ENCODE measurements around the gene NFKBIB.
"Not testable (repeated sequence)": the region's sequence is repeated elsewhere in the genome, so short reads cannot be mapped to it uniquely, and the experiment has no call there.

DNA sequence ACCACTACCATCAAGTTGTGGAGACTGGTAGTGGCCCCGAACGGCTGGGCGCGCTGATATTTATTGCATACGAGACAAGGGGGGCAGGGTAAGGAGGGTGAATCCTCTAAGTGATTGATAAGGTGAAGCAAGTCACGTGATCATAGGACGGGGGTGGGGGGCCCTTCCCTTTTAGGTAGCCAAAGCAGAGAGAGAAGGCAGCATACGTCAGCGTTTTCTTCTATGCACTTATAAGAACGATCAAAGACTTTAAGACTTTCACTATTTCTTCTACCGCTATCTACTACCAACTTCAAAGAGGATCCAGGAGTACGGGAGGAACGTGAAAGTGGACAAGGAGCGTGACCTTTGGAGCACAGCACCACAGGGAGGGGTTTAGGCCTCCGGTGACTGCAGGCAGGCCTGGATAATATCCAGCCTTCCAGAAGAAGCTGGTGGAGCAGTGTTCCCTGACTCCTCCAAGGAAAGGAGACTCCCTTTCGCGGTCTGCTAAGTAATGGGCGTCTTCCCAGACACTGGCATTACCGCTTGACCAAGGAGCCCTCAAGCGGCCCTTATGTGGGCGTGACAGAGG is 40.1 kb upstream of the NFKBIB start:
- TF ChIP-seq, protein P1, sequence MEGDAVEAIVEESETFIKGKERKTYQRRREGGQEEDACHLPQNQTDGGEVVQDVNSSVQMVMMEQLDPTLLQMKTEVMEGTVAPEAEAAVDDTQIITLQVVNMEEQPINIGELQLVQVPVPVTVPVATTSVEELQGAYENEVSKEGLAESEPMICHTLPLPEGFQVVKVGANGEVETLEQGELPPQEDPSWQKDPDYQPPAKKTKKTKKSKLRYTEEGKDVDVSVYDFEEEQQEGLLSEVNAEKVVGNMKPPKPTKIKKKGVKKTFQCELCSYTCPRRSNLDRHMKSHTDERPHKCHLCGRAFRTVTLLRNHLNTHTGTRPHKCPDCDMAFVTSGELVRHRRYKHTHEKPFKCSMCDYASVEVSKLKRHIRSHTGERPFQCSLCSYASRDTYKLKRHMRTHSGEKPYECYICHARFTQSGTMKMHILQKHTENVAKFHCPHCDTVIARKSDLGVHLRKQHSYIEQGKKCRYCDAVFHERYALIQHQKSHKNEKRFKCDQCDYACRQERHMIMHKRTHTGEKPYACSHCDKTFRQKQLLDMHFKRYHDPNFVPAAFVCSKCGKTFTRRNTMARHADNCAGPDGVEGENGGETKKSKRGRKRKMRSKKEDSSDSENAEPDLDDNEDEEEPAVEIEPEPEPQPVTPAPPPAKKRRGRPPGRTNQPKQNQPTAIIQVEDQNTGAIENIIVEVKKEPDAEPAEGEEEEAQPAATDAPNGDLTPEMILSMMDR (conservative IDR thresholded peaks at IDR 0.05; ENCODE audit: low read depth, low read length): not testable (repeated sequence)
- TF ChIP-seq EZH2phosphoT487 (IDR thresholded peaks at IDR 0.05; ENCODE audit: borderline replicate concordance, low read length); EZH2 (IDR thresholded peaks at IDR 0.05; ENCODE audit: low read length, unreplicated experiment): not testable (repeated sequence)

Data from PC-3 (cell line).